Glutamatergic neuron (in vitro differentiated cells): ENCODE data around the gene VTI1B. TPM values are rescaled to one million over a fixed set of nuclear protein-coding genes. Genes with fewer than 3 reads are reported as not detected.
"Not testable (repeated sequence)": the region's sequence is repeated elsewhere in the genome, so short reads cannot be mapped to it uniquely, and the experiment has no call there.

Source experiments
- DNase-seq: peaks from one replicate; pipeline ENCODE4 v3.0.0; 2022
- H3K27ac Mint-ChIP-seq: one replicate; pipeline ENCODE4 v1.8.0; 2020; ENCODE audit warnings: mild to moderate bottlenecking, mixed read lengths, inconsistent platforms; ENCODE audit not compliant: unreplicated experiment
- H3K27me3 Mint-ChIP-seq: one replicate; pipeline ENCODE4 v1.8.0; 2020; ENCODE audit warnings: mild to moderate bottlenecking, moderate library complexity, mixed read lengths, inconsistent platforms; ENCODE audit not compliant: unreplicated experiment
- H3K36me3 Mint-ChIP-seq: one replicate; pipeline ENCODE4 v1.8.0; 2020; ENCODE audit warnings: mild to moderate bottlenecking, mixed read lengths, inconsistent platforms; ENCODE audit not compliant: unreplicated experiment
- H3K4me1 Mint-ChIP-seq: one replicate; pipeline ENCODE4 v1.8.0; 2020; ENCODE audit warnings: mild to moderate bottlenecking, low read depth, mixed read lengths, inconsistent platforms; ENCODE audit not compliant: unreplicated experiment
- H3K4me3 Mint-ChIP-seq: one replicate; pipeline ENCODE4 v1.8.0; 2020; ENCODE audit warnings: mild to moderate bottlenecking, mixed read lengths, inconsistent platforms; ENCODE audit not compliant: unreplicated experiment
- H3K9me3 Mint-ChIP-seq: one replicate; pipeline ENCODE4 v1.8.0; 2020; ENCODE audit warnings: mild to moderate bottlenecking, moderate library complexity, mixed read lengths, inconsistent platforms; ENCODE audit not compliant: unreplicated experiment
- total RNA-seq: library from RNA; stranded (reverse); fragmentation: NEBNext Ultra II Directional; extraction: Animal tissue kit (Norgen Biotek cat#: 25700); gene quantifications from one replicate; pipeline ENCODE4 v1.2.1, GENCODE V29; 2021; ENCODE audit not compliant: unreplicated experiment
- TF ChIP-seq, protein P1 (sequence below): fragments of 200-600 bp; sonication (generic); IDR thresholded peaks from one replicate; pipeline ENCODE4 v1.5.0; 2021; ENCODE audit not compliant: partially characterized antibody, unreplicated experiment

Gene VTI1B
- total RNA-seq, 1 donor from 2014 or later = 77.7 TPM

- H3K27ac Mint-ChIP-seq = no peak overlapping the region
- no peaks in the 10 kb centered on the region for H3K9me3 Mint-ChIP-seq
- no peak overlapping the region for H3K4me3 Mint-ChIP-seq
- TF ChIP-seq, protein P1, sequence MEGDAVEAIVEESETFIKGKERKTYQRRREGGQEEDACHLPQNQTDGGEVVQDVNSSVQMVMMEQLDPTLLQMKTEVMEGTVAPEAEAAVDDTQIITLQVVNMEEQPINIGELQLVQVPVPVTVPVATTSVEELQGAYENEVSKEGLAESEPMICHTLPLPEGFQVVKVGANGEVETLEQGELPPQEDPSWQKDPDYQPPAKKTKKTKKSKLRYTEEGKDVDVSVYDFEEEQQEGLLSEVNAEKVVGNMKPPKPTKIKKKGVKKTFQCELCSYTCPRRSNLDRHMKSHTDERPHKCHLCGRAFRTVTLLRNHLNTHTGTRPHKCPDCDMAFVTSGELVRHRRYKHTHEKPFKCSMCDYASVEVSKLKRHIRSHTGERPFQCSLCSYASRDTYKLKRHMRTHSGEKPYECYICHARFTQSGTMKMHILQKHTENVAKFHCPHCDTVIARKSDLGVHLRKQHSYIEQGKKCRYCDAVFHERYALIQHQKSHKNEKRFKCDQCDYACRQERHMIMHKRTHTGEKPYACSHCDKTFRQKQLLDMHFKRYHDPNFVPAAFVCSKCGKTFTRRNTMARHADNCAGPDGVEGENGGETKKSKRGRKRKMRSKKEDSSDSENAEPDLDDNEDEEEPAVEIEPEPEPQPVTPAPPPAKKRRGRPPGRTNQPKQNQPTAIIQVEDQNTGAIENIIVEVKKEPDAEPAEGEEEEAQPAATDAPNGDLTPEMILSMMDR = no peak
- no peaks in the 10 kb centered on the region for H3K27me3 Mint-ChIP-seq
- no peaks in the 10 kb centered on the region for H3K4me1 Mint-ChIP-seq
- DNase-seq = no peak
- no peaks in the 10 kb centered on the region for H3K36me3 Mint-ChIP-seq
These were observed 30.2 kb upstream of the VTI1B start for GRCh38 chr14:67704484-67705089.

DNA sequence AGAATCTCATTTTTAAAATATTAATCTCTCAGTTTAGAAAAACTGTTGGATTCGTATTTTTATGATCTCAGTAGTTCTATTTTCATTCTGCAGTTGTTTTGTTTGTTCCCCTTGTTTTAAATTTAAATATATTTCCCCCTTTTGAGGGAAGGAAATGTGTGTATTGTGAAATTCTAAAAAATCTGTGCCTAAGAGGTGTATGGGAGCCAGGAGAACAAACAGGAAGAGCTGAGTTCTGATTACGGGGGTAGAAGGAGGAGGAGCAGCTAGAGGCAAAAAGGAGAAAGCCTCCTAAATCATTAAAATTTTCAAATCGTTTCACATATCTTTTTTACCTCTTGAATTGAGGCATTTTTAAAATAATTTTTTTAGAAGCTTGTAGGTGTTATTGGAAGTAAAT, 29.6 kb upstream of the VTI1B start:
- no peaks in the 10 kb centered on the region for H3K36me3 Mint-ChIP-seq
- no peak overlapping the region for H3K4me3 Mint-ChIP-seq
- DNase-seq = no peak
- TF ChIP-seq, protein P1 = no peak
- H3K27me3 Mint-ChIP-seq = no peaks in the 10 kb centered on the region
- no peaks in the 10 kb centered on the region for H3K4me1 Mint-ChIP-seq
- H3K27ac Mint-ChIP-seq = no peak overlapping the region
- H3K9me3 Mint-ChIP-seq = no peaks in the 10 kb centered on the region

DNA sequence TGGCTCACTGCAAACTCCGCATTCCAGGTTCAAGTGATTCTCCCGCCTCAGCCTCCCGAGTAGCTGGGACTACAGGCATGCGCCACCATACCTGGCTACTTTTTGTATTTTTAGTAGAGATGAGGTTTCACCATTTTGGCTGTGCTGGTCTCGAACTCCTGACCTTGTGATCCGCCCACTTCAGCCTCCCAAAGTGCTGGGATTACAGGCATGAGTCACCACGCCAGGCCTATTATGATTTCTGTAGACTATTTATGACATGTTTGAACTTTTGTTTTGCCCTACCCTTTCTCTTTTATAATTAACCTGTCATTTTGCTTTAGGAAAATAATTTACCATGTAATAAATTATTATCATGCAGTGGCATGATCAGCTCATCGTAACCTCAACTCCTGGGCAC, 27.1 kb upstream of the VTI1B start, which contains the start of gene RDH12:
RDH12 (plus strand) TSS at position 395 of the 400 bp plus-strand sequence. CDS start 20,757 bp downstream, outside the sequence.
- not testable (repeated sequence) for H3K36me3 Mint-ChIP-seq, H3K27me3 Mint-ChIP-seq, H3K27ac Mint-ChIP-seq

DNA sequence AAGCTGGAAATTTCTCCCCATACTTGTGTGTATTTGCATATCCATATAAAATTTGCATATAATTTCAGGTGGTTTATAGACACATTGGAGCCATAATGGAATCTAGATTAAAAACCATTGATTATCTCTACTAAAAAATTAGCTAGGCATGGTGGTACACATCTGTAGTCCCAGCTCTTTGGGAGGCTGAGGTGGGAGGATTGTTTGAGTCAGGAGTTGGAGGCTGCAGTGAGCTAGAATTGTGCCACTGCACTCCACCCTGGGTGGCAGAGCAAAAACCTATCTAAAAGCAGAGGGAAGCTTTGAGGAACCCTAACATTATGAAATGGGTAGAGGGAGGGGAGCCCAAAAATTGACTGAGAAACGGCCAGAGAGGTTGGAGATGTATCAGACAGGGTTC, 23.7 kb upstream of the VTI1B start:
- no peaks in the 10 kb centered on the region for H3K27me3 Mint-ChIP-seq
- H3K4me3 Mint-ChIP-seq = no peak overlapping the region
- peaks cover 8% of the 10 kb centered on the region for H3K9me3 Mint-ChIP-seq
- peaks cover 2% of the 10 kb centered on the region for H3K4me1 Mint-ChIP-seq
- H3K27ac Mint-ChIP-seq = no peak overlapping the region
- DNase-seq = no peak
- no peaks in the 10 kb centered on the region for H3K36me3 Mint-ChIP-seq
- TF ChIP-seq, protein P1 = no peak

More for the DNA sequence above, 27.1 kb upstream of the VTI1B start, which contains the start of gene RDH12:
- DNase-seq, H3K4me1 Mint-ChIP-seq, H3K4me3 Mint-ChIP-seq, H3K9me3 Mint-ChIP-seq: not testable (repeated sequence)

- Mint-ChIP-seq H3K27me3 (no peaks in the 10 kb centered on the region), H3K4me3 (no peak overlapping the region), H3K4me1 (peaks cover 9% of the 10 kb centered on the region), H3K9me3 (peaks cover 8% of the 10 kb centered on the region), H3K27ac (no peak overlapping the region), H3K36me3 (no peaks in the 10 kb centered on the region)
- no peak for DNase-seq
- TF ChIP-seq, protein P1 = no peak
These were observed 22.6 kb upstream of the VTI1B start for GRCh38 chr14:67697006-67697405.
